ENCODE measurements around the gene ERCC6L2.

Gene ERCC6L2

GRCh38 chr9:96009223-96009602 lies 133.7 kb downstream of the ERCC6L2 start:
- TF ChIP-seq POLR2AphosphoS5 (IDR thresholded peaks at IDR 0.05; ENCODE audit: low read depth, low read length): no peak
- no peak for TF ChIP-seq FOXP2 (optimal IDR thresholded peaks at IDR 0.05; ENCODE audit: borderline replicate concordance, extremely low read depth, extremely low read length, insufficient read depth)
- no peak for TF ChIP-seq SIN3A (IDR thresholded peaks at IDR 0.05; ENCODE audit: borderline replicate concordance, insufficient read depth, low read length)
- TF ChIP-seq TAF1 (IDR thresholded peaks at IDR 0.05; ENCODE audit: borderline replicate concordance, insufficient read depth, low read length): no peak
- TF ChIP-seq REST (IDR thresholded peaks at IDR 0.05; ENCODE audit: insufficient read depth in 1 of 2, low read depth in 2 of 2, low read length in 2 of 2): no peak

GRCh38 chr9:96009690-96010472 lies 134.4 kb downstream of the ERCC6L2 start:
- TF ChIP-seq REST (IDR thresholded peaks at IDR 0.05; ENCODE audit: insufficient read depth in 1 of 2, low read depth in 2 of 2, low read length in 2 of 2) (no peak), SIN3A (IDR thresholded peaks at IDR 0.05; ENCODE audit: borderline replicate concordance, insufficient read depth, low read length) (no peak), TAF1 (IDR thresholded peaks at IDR 0.05; ENCODE audit: borderline replicate concordance, insufficient read depth, low read length) (no peak), POLR2AphosphoS5 (IDR thresholded peaks at IDR 0.05; ENCODE audit: low read depth, low read length) (no peak), FOXP2 (optimal IDR thresholded peaks at IDR 0.05; ENCODE audit: borderline replicate concordance, extremely low read depth, extremely low read length, insufficient read depth) (no peak)

GRCh38 chr9:96014078-96014477 lies 138.6 kb downstream of the ERCC6L2 start:
- TF ChIP-seq REST (IDR thresholded peaks at IDR 0.05; ENCODE audit: insufficient read depth in 1 of 2, low read depth in 2 of 2, low read length in 2 of 2) (no peak), TAF1 (IDR thresholded peaks at IDR 0.05; ENCODE audit: borderline replicate concordance, insufficient read depth, low read length) (no peak), SIN3A (IDR thresholded peaks at IDR 0.05; ENCODE audit: borderline replicate concordance, insufficient read depth, low read length) (no peak), FOXP2 (optimal IDR thresholded peaks at IDR 0.05; ENCODE audit: borderline replicate concordance, extremely low read depth, extremely low read length, insufficient read depth) (no peak), POLR2AphosphoS5 (IDR thresholded peaks at IDR 0.05; ENCODE audit: low read depth, low read length) (no peak)

- TF ChIP-seq SIN3A (IDR thresholded peaks at IDR 0.05; ENCODE audit: borderline replicate concordance, insufficient read depth, low read length): no peak
- TF ChIP-seq TAF1 (IDR thresholded peaks at IDR 0.05; ENCODE audit: borderline replicate concordance, insufficient read depth, low read length): no peak
- no peak for TF ChIP-seq FOXP2 (optimal IDR thresholded peaks at IDR 0.05; ENCODE audit: borderline replicate concordance, extremely low read depth, extremely low read length, insufficient read depth)
Observed at GRCh38 chr9:96015876-96016686, 140.6 kb downstream of the ERCC6L2 start.

Measured in PFSK-1 (cell line).